ENCODE measurements around the gene EPB41L3.

Gene EPB41L3

GRCh38 chr18:5414546-5414945 lies 129.3 kb downstream of the EPB41L3 start:
- no peak overlapping the region for H3K4me3 ChIP-seq
- no peak for DNase-seq (ENCODE audit: low spot score)
- no peak overlapping the region for H3K27ac ChIP-seq
- TF ChIP-seq CTCF (IDR thresholded peaks at IDR 0.05) = no peak

- TF ChIP-seq CTCF (IDR thresholded peaks at IDR 0.05) = no peak
- Histone ChIP-seq H3K4me3 (no peak overlapping the region), H3K27ac (no peak overlapping the region)
- no peak for DNase-seq (ENCODE audit: low spot score)
These were observed 130.3 kb downstream of the EPB41L3 start for GRCh38 chr18:5413447-5413846.

- no peak overlapping the region for H3K27ac ChIP-seq
- no peak overlapping the region for H3K4me3 ChIP-seq
- no peak for DNase-seq (ENCODE audit: low spot score)
- no peak for TF ChIP-seq CTCF (IDR thresholded peaks at IDR 0.05)
These were observed 133.2 kb downstream of the EPB41L3 start for GRCh38 chr18:5410582-5410981.

- Histone ChIP-seq H3K4me3 (no peak overlapping the region), H3K27ac (no peak overlapping the region)
- no peak for TF ChIP-seq CTCF (IDR thresholded peaks at IDR 0.05)
- no peak for DNase-seq (ENCODE audit: low spot score)
These were observed 145.5 kb downstream of the EPB41L3 start for GRCh38 chr18:5398269-5398668.

- Histone ChIP-seq H3K4me3 (no peak overlapping the region), H3K27ac (no peak overlapping the region)
- no peak for DNase-seq (ENCODE audit: low spot score)
- no peak for TF ChIP-seq CTCF (IDR thresholded peaks at IDR 0.05)
These were observed 146.7 kb downstream of the EPB41L3 start for GRCh38 chr18:5397102-5397501.

GRCh38 chr18:5395860-5396448 lies 147.8 kb downstream of the EPB41L3 start:
- no peak overlapping the region for H3K27ac ChIP-seq
- no peak for TF ChIP-seq CTCF (IDR thresholded peaks at IDR 0.05)
- no peak overlapping the region for H3K4me3 ChIP-seq
- no peak for DNase-seq (ENCODE audit: low spot score)

GRCh38 chr18:5393779-5394178 lies 150.0 kb downstream of the EPB41L3 start:
- Histone ChIP-seq H3K4me3 (no peak overlapping the region), H3K27ac (no peak overlapping the region)
- DNase-seq (ENCODE audit: low spot score) = no peak
- TF ChIP-seq CTCF (IDR thresholded peaks at IDR 0.05) = no peak
